Prostate gland (tissue), 2 donors: Measurements from ENCODE around the gene XPO4.

Experiments used
- CTCF ChIP-seq, 4 experiments: fragments of 200-600 bp in 2 of 4; fragments of 450-650 bp in 2 of 4; sonication (generic) in 2 of 4; IDR thresholded peaks; 1 replicate in 3 of 4; 2 replicates in 1 of 4; pipeline ENCODE4 v1.5.1; 2016 to 2019; ENCODE audit warnings: antibody characterized with exemption in 4 of 4, mild to moderate bottlenecking in 2 of 4, moderate library complexity in 2 of 4
- POLR2A ChIP-seq: fragments of 450-650 bp; IDR thresholded peaks from one replicate; pipeline ENCODE4 v1.6.1; 2016; ENCODE audit warnings: antibody characterized with exemption, mild to moderate bottlenecking

GRCh38 chr13:20775961-20776360, 126.6 kb downstream of the XPO4 start:
- TF ChIP-seq POLR2A: no peak
- no peak for TF ChIP-seq CTCF (IDR thresholded peaks at IDR 0.05)
